Peyer's patch (tissue), 4 donors: ENCODE data around the gene TRMT61A. TPM values are rescaled to one million over a fixed set of nuclear protein-coding genes. Genes with fewer than 3 reads are reported as not detected.
A peak's percentile ranks its signal among the peaks of the same experiment; 100 is the strongest.

Experiments used
- DNase-seq, 3 donors: peaks; one replicate each; pipeline ENCODE4 v3.0.0-alpha.2; 2017 to 2019
- H3K27ac ChIP-seq, 4 donors: fragments of 200-600 bp; sonication (generic); one replicate each; pipeline ENCODE4 v1.5.1; 2016 to 2019
- H3K27me3 ChIP-seq, 2 donors: fragments of 200-600 bp; sonication (generic); one replicate each; pipeline ENCODE4 v1.5.1; 2019
- H3K36me3 ChIP-seq, 3 donors: fragments of 200-600 bp; sonication (generic); one replicate each; pipeline ENCODE4 v1.5.1; 2016 to 2019
- H3K4me1 ChIP-seq, 4 donors: fragments of 200-600 bp; sonication (generic); one replicate each; pipeline ENCODE4 v1.5.1; 2016 to 2019
- H3K4me3 ChIP-seq, 4 donors: fragments of 200-600 bp; sonication (generic); 1 replicate in 3 of 4; 2 replicates in 1 of 4; pipeline ENCODE4 v1.5.1; 2016 to 2019; ENCODE audit warnings: mild to moderate bottlenecking in 1 of 4
- H3K9me3 ChIP-seq, 4 donors: fragments of 200-600 bp; sonication (generic); one replicate each; pipeline ENCODE4 v1.5.1; 2016 to 2019; ENCODE audit warnings: mild to moderate bottlenecking in 1 of 4
- POLR2A ChIP-seq, 2 donors: fragments of 450-650 bp; IDR thresholded peaks; one replicate each; pipeline ENCODE4 v1.5.1; 2017; ENCODE audit warnings: antibody characterized with exemption in 2 of 2, mild to moderate bottlenecking in 2 of 2, moderate library complexity in 2 of 2
- total RNA-seq, 4 donors: library from RNA; depleted of rRNA; stranded (reverse); fragments of >200 nt; gene quantifications; one replicate each; pipeline ENCODE4 v1.1.0, GENCODE V29; 2016
- TF ChIP-seq, protein P1 (sequence below), 6 experiments: fragments of 450-650 bp in 4 of 6; fragments of 200-600 bp in 2 of 6; sonication (generic) in 1 of 6; IDR thresholded peaks; one replicate each; pipeline ENCODE4 v1.5.1; 2017 to 2019; ENCODE audit warnings: antibody characterized with exemption in 6 of 6, mild to moderate bottlenecking in 3 of 6, moderate library complexity in 1 of 6

Gene TRMT61A
- total RNA-seq, 4 donors from 2014 or later: 6.1 to 13.9 (median 8.7) TPM

- TF ChIP-seq, protein P1, sequence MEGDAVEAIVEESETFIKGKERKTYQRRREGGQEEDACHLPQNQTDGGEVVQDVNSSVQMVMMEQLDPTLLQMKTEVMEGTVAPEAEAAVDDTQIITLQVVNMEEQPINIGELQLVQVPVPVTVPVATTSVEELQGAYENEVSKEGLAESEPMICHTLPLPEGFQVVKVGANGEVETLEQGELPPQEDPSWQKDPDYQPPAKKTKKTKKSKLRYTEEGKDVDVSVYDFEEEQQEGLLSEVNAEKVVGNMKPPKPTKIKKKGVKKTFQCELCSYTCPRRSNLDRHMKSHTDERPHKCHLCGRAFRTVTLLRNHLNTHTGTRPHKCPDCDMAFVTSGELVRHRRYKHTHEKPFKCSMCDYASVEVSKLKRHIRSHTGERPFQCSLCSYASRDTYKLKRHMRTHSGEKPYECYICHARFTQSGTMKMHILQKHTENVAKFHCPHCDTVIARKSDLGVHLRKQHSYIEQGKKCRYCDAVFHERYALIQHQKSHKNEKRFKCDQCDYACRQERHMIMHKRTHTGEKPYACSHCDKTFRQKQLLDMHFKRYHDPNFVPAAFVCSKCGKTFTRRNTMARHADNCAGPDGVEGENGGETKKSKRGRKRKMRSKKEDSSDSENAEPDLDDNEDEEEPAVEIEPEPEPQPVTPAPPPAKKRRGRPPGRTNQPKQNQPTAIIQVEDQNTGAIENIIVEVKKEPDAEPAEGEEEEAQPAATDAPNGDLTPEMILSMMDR (IDR thresholded peaks at IDR 0.05): no peak
- no peak for TF ChIP-seq POLR2A (IDR thresholded peaks at IDR 0.05)
- no peaks in the 10 kb centered on the region for H3K9me3 ChIP-seq
- H3K4me1 ChIP-seq: peaks cover 6 to 71% (median 33%) of the 10 kb centered on the region in 4 donors
These were observed 2.1 kb upstream of the TRMT61A start for GRCh38 chr14:103526914-103527248.

GRCh38 chr14:103527408-103528145 lies 1.4 kb upstream of the TRMT61A start:
- no peak for TF ChIP-seq POLR2A (IDR thresholded peaks at IDR 0.05)
- TF ChIP-seq, protein P1 (IDR thresholded peaks at IDR 0.05): no peak
- Histone ChIP-seq H3K36me3 (no peaks in the 10 kb centered on the region), H3K27me3 (no peaks in the 10 kb centered on the region), H3K4me1 (peaks cover 6 to 72% (median 27%) of the 10 kb centered on the region in 4 donors), H3K9me3 (no peaks in the 10 kb centered on the region), H3K27ac (peak overlapping the region; percentile 71 to 86 (median 78)), H3K4me3 (peak overlapping the region in 3 of 4 donors; percentile 15 to 96 (median 70))
- DNase-seq: peak in 2 of 3 donors; percentile 69 to 74

More at GRCh38 chr14:103526914-103527248, 2.1 kb upstream of the TRMT61A start:
- no peak for DNase-seq
- peak overlapping the region in 1 of 4 donors; percentile 75 for H3K27ac ChIP-seq
- no peaks in the 10 kb centered on the region for H3K36me3 ChIP-seq
- H3K27me3 ChIP-seq: peaks cover 0 to 4% of the 10 kb centered on the region in 2 donors
- no peak overlapping the region for H3K4me3 ChIP-seq

GRCh38 chr14:103528146-103528586 lies 830 bp upstream of the TRMT61A start:
- H3K9me3 ChIP-seq: no peaks in the 10 kb centered on the region
- no peak for DNase-seq
- H3K4me3 ChIP-seq: peak overlapping the region; percentile 70 to 96 (median 86)
- TF ChIP-seq, protein P1 (IDR thresholded peaks at IDR 0.05): no peak
- TF ChIP-seq POLR2A (IDR thresholded peaks at IDR 0.05): no peak
- H3K4me1 ChIP-seq: peaks cover 6 to 71% (median 22%) of the 10 kb centered on the region in 4 donors
- no peaks in the 10 kb centered on the region for H3K36me3 ChIP-seq
- no peaks in the 10 kb centered on the region for H3K27me3 ChIP-seq
- H3K27ac ChIP-seq: peak overlapping the region; percentile 71 to 86 (median 78)

DNA sequence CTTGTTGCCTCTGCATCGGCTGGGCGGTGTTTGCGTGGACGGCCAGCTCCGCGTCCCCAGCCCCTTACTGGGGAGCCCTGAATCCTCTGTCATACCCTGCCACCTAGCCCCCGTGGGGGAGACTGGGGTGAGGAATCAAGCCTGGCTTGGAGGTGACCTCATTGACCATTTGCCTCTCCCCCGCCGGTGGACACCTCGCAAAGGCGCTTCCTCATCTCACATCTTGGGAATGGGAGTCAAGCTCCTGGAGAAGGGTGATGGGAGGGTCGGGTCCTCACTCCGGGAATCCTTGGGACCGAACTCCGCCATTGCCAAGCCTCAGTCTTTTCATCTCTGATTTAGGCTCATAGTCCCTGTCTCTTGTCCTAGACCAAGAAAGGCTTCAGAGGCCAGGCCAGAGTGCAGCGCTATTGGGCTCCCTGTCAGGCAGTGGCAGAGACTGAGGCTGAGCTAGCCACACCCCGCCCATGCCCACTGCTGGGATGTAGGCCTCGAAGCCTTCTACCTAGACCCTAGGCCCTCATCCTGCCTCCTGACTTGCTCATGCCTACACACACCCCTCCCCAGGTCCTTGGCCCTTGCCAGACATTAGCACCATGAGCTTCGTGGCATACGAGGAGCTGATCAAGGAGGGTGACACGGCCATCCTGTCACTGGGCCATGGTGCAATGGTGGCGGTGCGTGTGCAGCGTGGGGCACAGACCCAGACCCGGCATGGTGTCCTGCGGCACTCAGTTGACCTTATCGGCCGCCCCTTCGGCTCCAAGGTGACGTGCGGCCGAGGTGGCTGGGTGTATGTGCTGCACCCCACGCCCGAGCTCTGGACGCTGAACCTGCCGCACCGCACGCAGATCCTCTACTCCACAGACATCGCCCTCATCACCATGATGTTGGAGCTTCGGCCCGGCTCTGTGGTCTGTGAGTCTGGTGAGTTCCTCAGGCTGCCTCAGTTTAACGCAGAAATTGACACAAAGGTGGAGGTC lies 678 bp downstream of the TRMT61A start:
- Histone ChIP-seq H3K4me1 (peaks cover 6 to 72% (median 22%) of the 10 kb centered on the region in 4 donors), H3K27ac (peak overlapping the region; percentile 71 to 86 (median 78)), H3K9me3 (no peaks in the 10 kb centered on the region), H3K27me3 (no peaks in the 10 kb centered on the region), H3K36me3 (peaks cover 0 to 7% (median 0%) of the 10 kb centered on the region in 3 donors), H3K4me3 (peak overlapping the region; percentile 70 to 96 (median 86))
- TF ChIP-seq, protein P1 (IDR thresholded peaks at IDR 0.05): no peak
- TF ChIP-seq POLR2A (IDR thresholded peaks at IDR 0.05): no peak
- no peak for DNase-seq

DNA sequence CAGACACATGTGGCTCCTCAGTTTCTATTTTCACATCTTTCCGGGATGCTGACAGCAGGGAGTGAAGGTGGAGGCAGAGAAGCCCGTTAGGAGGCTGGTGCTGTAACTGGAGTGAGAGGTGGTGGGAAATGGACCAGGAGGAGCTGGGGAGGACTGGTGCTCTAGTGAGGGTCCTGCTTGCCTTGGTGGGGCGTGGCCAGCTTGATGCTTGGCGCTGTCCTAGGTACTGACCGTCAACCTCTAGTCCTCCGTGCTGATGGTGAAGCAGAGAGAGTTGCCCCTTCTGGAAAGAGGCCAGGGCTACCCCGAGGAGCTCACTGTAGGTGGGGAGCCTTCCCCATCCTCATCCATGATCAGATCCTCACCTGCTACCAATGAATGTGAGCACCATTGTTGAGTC lies 1.4 kb downstream of the TRMT61A start:
- DNase-seq: no peak
- H3K36me3 ChIP-seq: peaks cover 0 to 7% (median 0%) of the 10 kb centered on the region in 3 donors
- H3K27ac ChIP-seq: no peak overlapping the region
- peaks cover 6 to 64% (median 22%) of the 10 kb centered on the region in 4 donors for H3K4me1 ChIP-seq
- H3K27me3 ChIP-seq: no peaks in the 10 kb centered on the region
- H3K4me3 ChIP-seq: peak overlapping the region in 1 of 4 donors; percentile 96
- TF ChIP-seq POLR2A (IDR thresholded peaks at IDR 0.05): no peak
- TF ChIP-seq, protein P1 (IDR thresholded peaks at IDR 0.05): no peak
- H3K9me3 ChIP-seq: no peaks in the 10 kb centered on the region
